Measurements from ENCODE around the gene GPD1L. TPM values are rescaled to one million over a fixed set of nuclear protein-coding genes. Genes with fewer than 3 reads are reported as not detected.

GPD1L gene
- total and polyA plus RNA-seq, 2 of the 13 experiments (the other 11 are each of a cell fraction or from before 2014, with no cell fraction given) = 4.9 to 13.7 TPM

DNA sequence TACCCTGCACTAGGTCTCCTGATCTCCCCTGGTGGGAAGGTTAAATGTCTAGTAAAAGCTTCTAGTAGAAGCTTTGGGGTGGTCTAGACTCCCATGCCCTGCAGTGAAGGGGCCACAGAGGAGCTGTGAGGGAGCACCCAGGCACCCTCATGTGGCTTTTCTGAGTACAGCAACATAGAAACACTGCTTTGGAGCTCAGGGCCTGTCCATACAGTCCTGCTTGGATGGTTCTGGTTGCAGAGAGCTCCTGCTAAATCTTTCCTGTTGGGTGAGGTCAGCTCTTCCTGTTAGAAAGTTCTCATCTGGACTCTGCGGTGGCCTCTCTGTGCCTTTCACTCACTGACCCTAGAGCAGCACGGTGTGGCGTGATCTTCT lies 47.8 kb downstream of the GPD1L start:
- Histone ChIP-seq H3K4me3 (replicated peaks in 1 of 3; ENCODE audit: insufficient read depth in 1 of 3, low read depth in 2 of 3, low read length in 3 of 3) (no peak overlapping the region), H3K9ac (ENCODE audit: insufficient read depth, low read depth, low read length) (no peak overlapping the region), H3K79me2 (ENCODE audit: insufficient read depth, low read length) (no peaks in the 10 kb centered on the region), H3K4me1 (ENCODE audit: insufficient read depth, low read length) (no peaks in the 10 kb centered on the region), H3K36me3 (replicated peaks in 1 of 2; ENCODE audit: control insufficient read depth in 1 of 2, insufficient read depth in 2 of 2, low read length in 2 of 2) (no peaks in the 10 kb centered on the region), H3K9me3 (ENCODE audit: low read length) (no peaks in the 10 kb centered on the region), H3K27ac (ENCODE audit: extremely low read length, insufficient read depth, low read length) (no peak overlapping the region), H2AFZ (ENCODE audit: low read length) (no peak overlapping the region), H3K27me3 (ENCODE audit: control insufficient read depth in 1 of 2, insufficient read depth in 2 of 2, low read length in 2 of 2) (no peaks in the 10 kb centered on the region; a peak in 1 of 5 replicates), H3K4me2 (ENCODE audit: low read depth, low read length) (no peak overlapping the region), H4K20me1 (ENCODE audit: insufficient read depth, low read length) (no peaks in the 10 kb centered on the region)
- FAIRE-seq = peak; percentile 61
- BruUV-seq (replicated peaks) = no TSS peak
- peak; percentile 18 for DNase-seq (ENCODE audit: low spot score)
- peak; percentile 98 for ATAC-seq
- intact Hi-C loops (cut with micrococcal nuclease; ENCODE audit: unreplicated experiment) (loop anchor here (1.0 kb wide), 1 partner anchor 135 kb away; no protein-coding TSS in a partner anchor), in situ Hi-C loops (cut with HindIII; ENCODE audit: extremely low pct_ligation_motif_present, low pct_unique_long_range_greater_than_20kb) (no loop called here)
- POLR2A ChIA-PET = no interaction called here
- WGBS (ENCODE audit: low lambda C conversion rate) = 90% methylated on average over 3 of the region's 3 CpGs
- CTCF ChIA-PET (ENCODE audit: low intra/inter-chr PET ratio, low total read pairs) = no interaction called here
- TF ChIP-seq RAD21 (CRISPR knock-in tag; IDR thresholded peaks at IDR 0.05) (0 out of 2 replicates have a peak, but pooled peaks have one; percentile 42), SMC3 (IDR thresholded peaks at IDR 0.05; ENCODE audit: low read length) (peak; percentile 56; the same call in 1 of the 2 replicates), ZNF558 (CRISPR knock-in tag; IDR thresholded peaks at IDR 0.05; ENCODE audit: borderline replicate concordance) (no peak), ZC3H13 (CRISPR knock-in tag; IDR thresholded peaks at IDR 0.05) (no peak), NR2F2 (IDR thresholded peaks at IDR 0.05; ENCODE audit: borderline replicate concordance, low read depth) (no peak), AGO2 (optimal IDR thresholded peaks at IDR 0.05; ENCODE audit: low read depth, low read length) (no peak), MXI1 (IDR thresholded peaks at IDR 0.05; ENCODE audit: borderline replicate concordance, low read depth, low read length) (no peak), TCF12 (IDR thresholded peaks at IDR 0.05) (no peak), TCF12 (CRISPR knock-in tag; IDR thresholded peaks at IDR 0.05) (no peak), CBX1 (IDR thresholded peaks at IDR 0.05; ENCODE audit: low read depth) (no peak), RBM22 (optimal IDR thresholded peaks at IDR 0.05; ENCODE audit: low read length) (no peak), ZC3H4 (CRISPR knock-in tag; IDR thresholded peaks at IDR 0.05; ENCODE audit: borderline replicate concordance) (no peak), STAG1 (CRISPR knock-in tag; IDR thresholded peaks at IDR 0.05) (peak; percentile 67), ERF (CRISPR knock-in tag; IDR thresholded peaks at IDR 0.05) (no peak), HDAC6 (IDR thresholded peaks at IDR 0.05; ENCODE audit: low read depth, low read length) (no peak)
- TF ChIP-seq, protein P1, sequence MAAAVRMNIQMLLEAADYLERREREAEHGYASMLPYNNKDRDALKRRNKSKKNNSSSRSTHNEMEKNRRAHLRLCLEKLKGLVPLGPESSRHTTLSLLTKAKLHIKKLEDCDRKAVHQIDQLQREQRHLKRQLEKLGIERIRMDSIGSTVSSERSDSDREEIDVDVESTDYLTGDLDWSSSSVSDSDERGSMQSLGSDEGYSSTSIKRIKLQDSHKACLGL (CRISPR knock-in tag; IDR thresholded peaks at IDR 0.05) = no peak
- TF ChIP-seq, protein P2, sequence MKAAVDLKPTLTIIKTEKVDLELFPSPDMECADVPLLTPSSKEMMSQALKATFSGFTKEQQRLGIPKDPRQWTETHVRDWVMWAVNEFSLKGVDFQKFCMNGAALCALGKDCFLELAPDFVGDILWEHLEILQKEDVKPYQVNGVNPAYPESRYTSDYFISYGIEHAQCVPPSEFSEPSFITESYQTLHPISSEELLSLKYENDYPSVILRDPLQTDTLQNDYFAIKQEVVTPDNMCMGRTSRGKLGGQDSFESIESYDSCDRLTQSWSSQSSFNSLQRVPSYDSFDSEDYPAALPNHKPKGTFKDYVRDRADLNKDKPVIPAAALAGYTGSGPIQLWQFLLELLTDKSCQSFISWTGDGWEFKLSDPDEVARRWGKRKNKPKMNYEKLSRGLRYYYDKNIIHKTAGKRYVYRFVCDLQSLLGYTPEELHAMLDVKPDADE (CRISPR knock-in tag; IDR thresholded peaks at IDR 0.05) = no peak
- TF ChIP-seq, protein P3, sequence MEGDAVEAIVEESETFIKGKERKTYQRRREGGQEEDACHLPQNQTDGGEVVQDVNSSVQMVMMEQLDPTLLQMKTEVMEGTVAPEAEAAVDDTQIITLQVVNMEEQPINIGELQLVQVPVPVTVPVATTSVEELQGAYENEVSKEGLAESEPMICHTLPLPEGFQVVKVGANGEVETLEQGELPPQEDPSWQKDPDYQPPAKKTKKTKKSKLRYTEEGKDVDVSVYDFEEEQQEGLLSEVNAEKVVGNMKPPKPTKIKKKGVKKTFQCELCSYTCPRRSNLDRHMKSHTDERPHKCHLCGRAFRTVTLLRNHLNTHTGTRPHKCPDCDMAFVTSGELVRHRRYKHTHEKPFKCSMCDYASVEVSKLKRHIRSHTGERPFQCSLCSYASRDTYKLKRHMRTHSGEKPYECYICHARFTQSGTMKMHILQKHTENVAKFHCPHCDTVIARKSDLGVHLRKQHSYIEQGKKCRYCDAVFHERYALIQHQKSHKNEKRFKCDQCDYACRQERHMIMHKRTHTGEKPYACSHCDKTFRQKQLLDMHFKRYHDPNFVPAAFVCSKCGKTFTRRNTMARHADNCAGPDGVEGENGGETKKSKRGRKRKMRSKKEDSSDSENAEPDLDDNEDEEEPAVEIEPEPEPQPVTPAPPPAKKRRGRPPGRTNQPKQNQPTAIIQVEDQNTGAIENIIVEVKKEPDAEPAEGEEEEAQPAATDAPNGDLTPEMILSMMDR (CRISPR knock-in tag; IDR thresholded peaks at IDR 0.05) = peak; percentile 59
- TF ChIP-seq, protein P4, sequence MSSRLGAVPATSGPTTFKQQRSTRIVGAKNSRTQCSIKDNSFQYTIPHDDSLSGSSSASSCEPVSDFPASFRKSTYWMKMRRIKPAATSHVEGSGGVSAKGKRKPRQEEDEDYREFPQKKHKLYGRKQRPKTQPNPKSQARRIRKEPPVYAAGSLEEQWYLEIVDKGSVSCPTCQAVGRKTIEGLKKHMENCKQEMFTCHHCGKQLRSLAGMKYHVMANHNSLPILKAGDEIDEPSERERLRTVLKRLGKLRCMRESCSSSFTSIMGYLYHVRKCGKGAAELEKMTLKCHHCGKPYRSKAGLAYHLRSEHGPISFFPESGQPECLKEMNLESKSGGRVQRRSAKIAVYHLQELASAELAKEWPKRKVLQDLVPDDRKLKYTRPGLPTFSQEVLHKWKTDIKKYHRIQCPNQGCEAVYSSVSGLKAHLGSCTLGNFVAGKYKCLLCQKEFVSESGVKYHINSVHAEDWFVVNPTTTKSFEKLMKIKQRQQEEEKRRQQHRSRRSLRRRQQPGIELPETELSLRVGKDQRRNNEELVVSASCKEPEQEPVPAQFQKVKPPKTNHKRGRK (CRISPR knock-in tag; IDR thresholded peaks at IDR 0.05) = no peak
- TF ChIP-seq, protein P5, sequence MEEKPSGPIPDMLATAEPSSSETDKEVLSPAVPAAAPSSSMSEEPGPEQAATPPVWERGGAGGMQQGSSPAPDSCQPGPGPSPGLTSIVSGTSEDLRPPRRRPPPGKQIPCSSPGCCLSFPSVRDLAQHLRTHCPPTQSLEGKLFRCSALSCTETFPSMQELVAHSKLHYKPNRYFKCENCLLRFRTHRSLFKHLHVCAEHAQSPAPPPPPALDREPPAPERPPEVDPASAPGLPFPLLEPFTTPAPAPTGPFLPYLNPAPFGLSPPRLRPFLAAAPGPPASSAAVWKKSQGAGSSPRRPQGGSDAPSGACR (CRISPR knock-in tag; IDR thresholded peaks at IDR 0.05) = no peak
